ENCODE measurements around the gene CALD1. TPM values are rescaled to one million over a fixed set of nuclear protein-coding genes. Genes with fewer than 3 reads are reported as not detected.

Gene CALD1
- total RNA-seq, 2 experiments from 2014 or later, result 0.33 TPM; not detected in 1

- Histone ChIP-seq H3K27me3 (ENCODE audit: control insufficient read depth in 1 of 2, insufficient read depth in 2 of 2, low read length in 2 of 2) (no peaks in the 10 kb centered on the region), H3K4me3 (ENCODE audit: low read length) (no peak overlapping the region), H3K4me1 (ENCODE audit: insufficient read depth, low read length) (no peaks in the 10 kb centered on the region), H3K36me3 (ENCODE audit: insufficient read depth, low read length) (no peaks in the 10 kb centered on the region), H3K9me3 (ENCODE audit: control insufficient read depth in 1 of 2, insufficient read depth in 1 of 2, low read length in 2 of 2) (no peaks in the 10 kb centered on the region), H3K27ac (ENCODE audit: low read depth in 1 of 2, low read length in 2 of 2) (no peak overlapping the region)
- ATAC-seq (ENCODE audit: poor library complexity) (no peak), DNase-seq (no peak)
- Mint-ChIP-seq H3K4me3 (no peak overlapping the region), H3K27ac (no peak overlapping the region), H3K9me3 (peaks cover 4% of the 10 kb centered on the region), H3K27me3 (no peaks in the 10 kb centered on the region), H3K4me1 (ENCODE audit: low read depth) (no peaks in the 10 kb centered on the region), H3K36me3 (ENCODE audit: low read depth) (peaks cover 23% of the 10 kb centered on the region)
- TF ChIP-seq CTCF (IDR thresholded peaks at IDR 0.05), result no peak
- CTCF ChIA-PET, result no interaction called here
- intact Hi-C loops (cut with DNase I, micrococcal nuclease), result no loop called here
- POLR2A ChIA-PET, result no interaction called here
These were observed 18.7 kb downstream of the CALD1 start for GRCh38 chr7:134798155-134798554.

GRCh38 chr7:134799377-134799776, 19.9 kb downstream of the CALD1 start:
- H3K36me3 Mint-ChIP-seq (ENCODE audit: low read depth), result peaks cover 21% of the 10 kb centered on the region

GRCh38 chr7:134802762-134803161, 23.3 kb downstream of the CALD1 start:
- no peak for TF ChIP-seq CTCF (IDR thresholded peaks at IDR 0.05)
- H3K9me3 ChIP-seq (ENCODE audit: control insufficient read depth in 1 of 2, insufficient read depth in 1 of 2, low read length in 2 of 2), result no peaks in the 10 kb centered on the region
- no peaks in the 10 kb centered on the region for H3K27me3 Mint-ChIP-seq
- peaks cover 22% of the 10 kb centered on the region for H3K36me3 Mint-ChIP-seq (ENCODE audit: low read depth)
- peaks cover 2% of the 10 kb centered on the region for H3K9me3 Mint-ChIP-seq
- no peak for DNase-seq
- ChIA-PET CTCF (no interaction called here), POLR2A (no interaction called here)
- no peak overlapping the region for H3K27ac Mint-ChIP-seq
- H3K27ac ChIP-seq (ENCODE audit: low read depth in 1 of 2, low read length in 2 of 2), result no peak overlapping the region
- no peaks in the 10 kb centered on the region for H3K27me3 ChIP-seq (ENCODE audit: control insufficient read depth in 1 of 2, insufficient read depth in 2 of 2, low read length in 2 of 2)
- H3K4me3 Mint-ChIP-seq, result no peak overlapping the region
- H3K4me1 Mint-ChIP-seq (ENCODE audit: low read depth), result no peaks in the 10 kb centered on the region
- H3K4me1 ChIP-seq (ENCODE audit: insufficient read depth, low read length), result no peaks in the 10 kb centered on the region
- H3K4me3 ChIP-seq (ENCODE audit: low read length), result no peak overlapping the region
- ATAC-seq (ENCODE audit: poor library complexity), result no peak
- H3K36me3 ChIP-seq (ENCODE audit: insufficient read depth, low read length), result no peaks in the 10 kb centered on the region
- intact Hi-C loops (cut with DNase I, micrococcal nuclease), result no loop called here

More at GRCh38 chr7:134799377-134799776, 19.9 kb downstream of the CALD1 start:
- TF ChIP-seq CTCF (IDR thresholded peaks at IDR 0.05), result no peak
- Histone ChIP-seq H3K27ac (ENCODE audit: low read depth in 1 of 2, low read length in 2 of 2) (no peak overlapping the region), H3K4me1 (ENCODE audit: insufficient read depth, low read length) (no peaks in the 10 kb centered on the region), H3K9me3 (ENCODE audit: control insufficient read depth in 1 of 2, insufficient read depth in 1 of 2, low read length in 2 of 2) (no peaks in the 10 kb centered on the region), H3K4me3 (ENCODE audit: low read length) (no peak overlapping the region), H3K27me3 (ENCODE audit: control insufficient read depth in 1 of 2, insufficient read depth in 2 of 2, low read length in 2 of 2) (no peaks in the 10 kb centered on the region), H3K36me3 (ENCODE audit: insufficient read depth, low read length) (no peaks in the 10 kb centered on the region)
- no peak overlapping the region for H3K27ac Mint-ChIP-seq
- ATAC-seq (ENCODE audit: poor library complexity) (no peak), DNase-seq (no peak)
- peaks cover 4% of the 10 kb centered on the region for H3K9me3 Mint-ChIP-seq
- H3K4me1 Mint-ChIP-seq (ENCODE audit: low read depth), result no peaks in the 10 kb centered on the region
- H3K4me3 Mint-ChIP-seq, result no peak overlapping the region
- no peaks in the 10 kb centered on the region for H3K27me3 Mint-ChIP-seq
- intact Hi-C loops (cut with DNase I, micrococcal nuclease), result no loop called here
- CTCF ChIA-PET, result no interaction called here
- POLR2A ChIA-PET, result no interaction called here
